ENCODE data around the gene KNDC1.

Gene KNDC1

GRCh38 chr10:133140417-133141143 lies 19.4 kb upstream of the KNDC1 start:
- no peak for DNase-seq (ENCODE audit: low spot score)
- TF ChIP-seq CTCF (conservative IDR thresholded peaks at IDR 0.05; ENCODE audit: low read depth): no peak
- CTCF ChIA-PET: interaction anchor here (1.4 kb wide), 1 partner anchor 86 kb away, joined by 8 read pairs; no protein-coding TSS in a partner anchor
- no peak overlapping the region for H3K27ac ChIP-seq
- POLR2A ChIA-PET (ENCODE audit: low non-redundant PET): no interaction called here

GRCh38 chr10:133141144-133141957 lies 18.7 kb upstream of the KNDC1 start:
- ChIA-PET POLR2A (ENCODE audit: low non-redundant PET) (no interaction called here), CTCF (interaction anchor here (0.6 to 1.4 kb wide), 3 partner anchors 85 to 133 kb away, joined by 3 to 8 read pairs (median 4); no protein-coding TSS in a partner anchor)
- TF ChIP-seq CTCF (conservative IDR thresholded peaks at IDR 0.05; ENCODE audit: low read depth): no peak
- no peak overlapping the region for H3K27ac ChIP-seq
- no peak for DNase-seq (ENCODE audit: low spot score)

GRCh38 chr10:133141958-133142340 lies 18.1 kb upstream of the KNDC1 start:
- CTCF ChIA-PET: interaction anchor here (0.6 kb wide), 2 partner anchors 112 to 132 kb away, joined by 3 to 4 read pairs; no protein-coding TSS in a partner anchor

GRCh38 chr10:133142523-133143199 lies 17.4 kb upstream of the KNDC1 start:
- ChIA-PET CTCF (interaction anchor here (1.1 to 3.9 kb wide), 4 partner anchors 18 to 165 kb away, joined by 3 to 29 read pairs (median 8); partner anchors contain the start of gene KNDC1), POLR2A (ENCODE audit: low non-redundant PET) (interaction anchor here (0.6 kb wide), 1 partner anchor 61 kb away, joined by 3 read pairs; no protein-coding TSS in a partner anchor)
- no peak for DNase-seq (ENCODE audit: low spot score)

More at GRCh38 chr10:133141958-133142340, 18.1 kb upstream of the KNDC1 start:
- POLR2A ChIA-PET (ENCODE audit: low non-redundant PET): no interaction called here
- H3K27ac ChIP-seq: no peak overlapping the region
- no peak for TF ChIP-seq CTCF (conservative IDR thresholded peaks at IDR 0.05; ENCODE audit: low read depth)
- no peak for DNase-seq (ENCODE audit: low spot score)

GRCh38 chr10:133143200-133143533 lies 16.9 kb upstream of the KNDC1 start:
- ChIA-PET CTCF (interaction anchor here (0.6 to 3.9 kb wide), 15 partner anchors 9 to 278 kb away, joined by 3 to 29 read pairs (median 3); partner anchors contain the start of gene KNDC1), POLR2A (ENCODE audit: low non-redundant PET) (interaction anchor here (0.6 kb wide), 1 partner anchor 61 kb away, joined by 3 read pairs; no protein-coding TSS in a partner anchor)
- TF ChIP-seq CTCF (conservative IDR thresholded peaks at IDR 0.05; ENCODE audit: low read depth): no peak
- H3K27ac ChIP-seq: no peak overlapping the region
- no peak for DNase-seq (ENCODE audit: low spot score)

More at GRCh38 chr10:133142523-133143199, 17.4 kb upstream of the KNDC1 start:
- no peak for TF ChIP-seq CTCF (conservative IDR thresholded peaks at IDR 0.05; ENCODE audit: low read depth)
- H3K27ac ChIP-seq: no peak overlapping the region

GRCh38 chr10:133143546-133143945 lies 16.5 kb upstream of the KNDC1 start:
- CTCF ChIA-PET: interaction anchor here (0.6 to 3.9 kb wide), 16 partner anchors 10 to 279 kb away, joined by 3 to 29 read pairs (median 3); partner anchors contain the start of gene KNDC1
- no peak overlapping the region for H3K27ac ChIP-seq
- no peak for DNase-seq (ENCODE audit: low spot score)
- POLR2A ChIA-PET (ENCODE audit: low non-redundant PET): no interaction called here
- TF ChIP-seq CTCF (conservative IDR thresholded peaks at IDR 0.05; ENCODE audit: low read depth): no peak
